ENCODE results near the gene SAPCD2.

GRCh38 chr9:137086531-137087408 lies 16.4 kb upstream of the SAPCD2 start, which contains the start of gene MAN1B1:
- no peak for TF ChIP-seq CTCF (optimal IDR thresholded peaks at IDR 0.05 in 1 of 3, IDR thresholded peaks at IDR 0.05 in 1 of 3, conservative IDR thresholded peaks at IDR 0.05 in 1 of 3; ENCODE audit: extremely low read depth in 1 of 3, insufficient read depth in 2 of 3, low read length in 3 of 3)
- TF ChIP-seq EZH2 (IDR thresholded peaks at IDR 0.05; ENCODE audit: low read length), result no peak
